Activated T-cell treated with anti-CD3 and anti-CD28 coated beads, Interleukin-2, amount 50 U/mL, for 72 hours (primary cell): ENCODE results near the gene RASAL2. TPM values are rescaled to one million over a fixed set of nuclear protein-coding genes. Genes with fewer than 3 reads are reported as not detected.

Source experiments
- ATAC-seq, 2 donors: fragments of 150-1000 bp; cut with Tn5 transposase; replicated peaks in 1 of 2; 2 replicates each; pipeline ENCODE4 v1.10.0; 2021; ENCODE audit warnings: moderate library complexity in 2 of 2, mild to moderate bottlenecking in 1 of 2
- DNase-seq, 2 donors: peaks; one replicate each; pipeline ENCODE4 v3.0.0; 2021 to 2022; ENCODE audit warnings: mixed read lengths in 1 of 2
- H3K27ac Mint-ChIP-seq: one replicate; pipeline ENCODE4 v1.8.0; 2022; ENCODE audit warnings: mild to moderate bottlenecking, moderate library complexity, mixed read lengths
- H3K27me3 Mint-ChIP-seq: one replicate; pipeline ENCODE4 v1.8.0; 2022; ENCODE audit warnings: low read depth, mixed read lengths
- H3K36me3 Mint-ChIP-seq, 2 donors: one replicate each; pipeline ENCODE4 v1.8.0; 2022; ENCODE audit warnings: mixed read lengths in 2 of 2, mild to moderate bottlenecking in 1 of 2; ENCODE audit not compliant: insufficient read depth in 2 of 2
- H3K4me1 Mint-ChIP-seq: one replicate; pipeline ENCODE4 v1.8.0; 2022; ENCODE audit warnings: low read depth, mixed read lengths
- H3K4me3 Mint-ChIP-seq, 2 donors: one replicate each; pipeline ENCODE4 v1.8.0; 2022; ENCODE audit warnings: mild to moderate bottlenecking in 2 of 2, mixed read lengths in 2 of 2, moderate library complexity in 2 of 2
- H3K9me3 Mint-ChIP-seq, 2 donors: one replicate each; pipeline ENCODE4 v1.8.0; 2022; ENCODE audit warnings: mixed read lengths in 2 of 2
- total RNA-seq, 2 donors: library from RNA; stranded (reverse); gene quantifications; one replicate each; pipeline ENCODE4 v1.2.3, GENCODE V29; 2022

Gene RASAL2
- total RNA-seq, 2 donors from 2014 or later = 0.02 to 0.05 TPM

DNA sequence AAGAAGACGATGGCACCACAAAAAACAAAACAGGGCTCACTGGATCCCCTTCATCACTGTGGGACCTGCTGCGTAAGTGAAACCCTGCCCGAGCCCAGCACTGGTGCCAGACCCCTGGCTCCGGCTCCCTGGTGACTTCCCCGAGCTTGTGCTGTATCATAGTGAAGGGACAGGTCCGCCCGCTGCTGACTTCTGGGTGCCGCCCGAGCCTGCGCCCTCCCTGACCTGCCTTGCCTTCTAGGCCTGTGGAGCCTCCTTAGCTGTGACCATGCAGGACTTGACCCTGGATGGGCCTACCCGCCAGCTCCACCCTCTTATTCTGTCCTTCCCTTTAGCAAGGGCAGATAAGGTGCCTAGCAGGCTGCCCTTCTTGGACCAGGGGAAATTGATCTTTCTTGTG, 426.9 kb downstream of the RASAL2 start:
- Mint-ChIP-seq H3K36me3 (no peaks in the 10 kb centered on the region), H3K27ac (no peak overlapping the region), H3K9me3 (peaks cover 0 to 3% of the 10 kb centered on the region in 2 donors), H3K27me3 (no peaks in the 10 kb centered on the region), H3K4me1 (no peaks in the 10 kb centered on the region), H3K4me3 (no peak overlapping the region)
- DNase-seq (no peak), ATAC-seq (no peak)

DNA sequence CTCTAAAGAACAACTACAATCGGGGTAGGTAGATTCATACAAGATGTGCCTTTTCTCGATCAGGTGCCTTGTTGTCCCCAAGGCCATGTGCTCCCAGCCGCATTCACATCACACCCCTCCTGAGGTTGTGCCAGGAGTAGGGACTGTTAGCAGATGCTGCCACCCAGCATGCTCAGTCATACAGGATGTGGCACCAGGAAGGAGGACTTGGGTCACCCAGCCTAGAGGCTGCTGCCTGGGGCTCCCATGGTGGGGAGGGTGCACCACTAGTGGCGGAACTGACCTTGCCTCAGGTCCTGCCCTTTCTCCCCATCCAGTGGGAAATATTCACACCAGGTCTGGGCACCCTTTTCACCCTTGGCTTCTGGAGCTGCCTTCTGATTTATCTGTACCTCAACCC, 427.3 kb downstream of the RASAL2 start:
- Mint-ChIP-seq H3K9me3 (peaks cover 0 to 3% of the 10 kb centered on the region in 2 donors), H3K4me1 (no peaks in the 10 kb centered on the region), H3K27me3 (no peaks in the 10 kb centered on the region), H3K4me3 (no peak overlapping the region), H3K36me3 (no peaks in the 10 kb centered on the region), H3K27ac (no peak overlapping the region)
- DNase-seq (no peak), ATAC-seq (no peak)

DNA sequence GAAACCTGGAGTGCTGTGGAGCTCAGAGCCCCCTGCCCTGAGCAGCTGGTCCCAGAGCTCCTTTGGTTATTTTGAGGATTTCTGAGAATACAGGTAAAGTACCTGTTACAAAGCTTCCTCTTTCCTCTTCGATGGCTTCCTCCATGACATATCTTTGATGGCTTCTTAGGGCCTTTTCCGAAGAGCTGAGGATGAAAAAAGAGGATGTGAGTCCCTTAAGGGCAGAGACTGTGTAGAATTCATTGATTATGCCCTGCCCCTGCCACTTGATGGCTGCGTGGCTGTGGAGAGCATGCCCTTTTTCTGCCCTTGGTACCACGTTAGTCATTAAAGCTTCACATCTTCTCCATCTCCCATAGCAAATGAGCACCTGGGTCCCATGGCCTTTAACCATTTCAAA, 433.2 kb downstream of the RASAL2 start:
- peaks cover 0 to 3% of the 10 kb centered on the region in 2 donors for H3K9me3 Mint-ChIP-seq
- H3K4me3 Mint-ChIP-seq = no peak overlapping the region
- ATAC-seq (no peak), DNase-seq (no peak)
- no peak overlapping the region for H3K27ac Mint-ChIP-seq
- no peaks in the 10 kb centered on the region for H3K27me3 Mint-ChIP-seq
- H3K4me1 Mint-ChIP-seq = no peaks in the 10 kb centered on the region
- H3K36me3 Mint-ChIP-seq = no peaks in the 10 kb centered on the region

DNA sequence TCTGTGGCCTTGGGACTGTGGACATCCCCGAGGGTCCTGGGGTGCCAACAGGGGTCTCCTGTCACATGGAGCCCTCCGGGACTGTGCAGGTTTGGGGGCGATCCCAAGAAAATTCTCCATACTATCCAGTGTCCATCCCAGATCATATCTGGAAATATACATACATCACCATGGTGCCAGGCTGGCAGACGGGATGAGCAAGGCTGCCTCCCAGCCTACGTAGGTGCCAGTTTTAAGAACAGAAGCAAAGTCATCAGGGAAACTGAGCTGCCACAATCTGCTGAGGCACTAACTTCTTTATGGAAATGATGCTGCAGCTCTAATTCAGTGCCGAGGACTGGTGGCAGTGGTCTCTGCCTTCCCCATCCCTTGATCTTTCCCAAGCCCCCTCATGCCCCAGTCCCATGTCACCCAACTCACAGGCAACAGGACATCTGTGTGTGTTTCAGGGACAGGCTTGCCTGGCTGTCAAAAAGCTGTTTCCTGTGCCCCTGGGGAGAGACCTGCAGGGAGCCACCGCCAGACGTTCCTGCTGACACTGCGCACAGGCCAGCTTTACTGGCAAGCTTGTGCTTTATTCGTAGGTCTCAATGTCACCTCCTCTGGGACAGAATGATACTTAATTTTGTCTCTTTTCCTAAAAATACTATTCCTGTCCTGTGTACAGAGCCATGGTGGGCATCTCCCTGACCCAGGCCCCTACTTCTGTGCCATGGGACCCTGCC, 434.5 kb downstream of the RASAL2 start:
- ATAC-seq (no peak), DNase-seq (no peak)
- H3K4me1 Mint-ChIP-seq = no peaks in the 10 kb centered on the region
- no peaks in the 10 kb centered on the region for H3K27me3 Mint-ChIP-seq
- no peak overlapping the region for H3K4me3 Mint-ChIP-seq
- peaks cover 0 to 3% of the 10 kb centered on the region in 2 donors for H3K9me3 Mint-ChIP-seq
- no peaks in the 10 kb centered on the region for H3K36me3 Mint-ChIP-seq
- H3K27ac Mint-ChIP-seq = no peak overlapping the region

DNA sequence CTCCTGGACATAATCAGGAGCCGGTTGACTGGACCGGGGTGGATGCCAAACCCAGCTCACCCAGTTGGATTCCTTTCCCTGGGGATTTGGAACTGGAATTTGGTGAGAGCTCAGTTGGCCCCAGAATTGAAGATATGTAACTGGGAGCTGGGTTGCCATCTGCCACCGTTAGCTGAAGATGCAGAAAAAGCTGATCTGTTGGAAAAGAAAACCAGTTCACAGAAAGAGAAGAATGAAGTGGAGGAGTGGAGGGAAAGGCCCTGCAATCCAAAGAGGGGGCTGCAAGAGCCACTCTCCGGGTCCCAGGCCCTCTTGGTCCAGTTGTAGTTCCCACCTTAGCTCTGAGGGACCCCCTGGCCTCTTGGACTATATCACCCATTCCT, 435.0 kb downstream of the RASAL2 start:
- Mint-ChIP-seq H3K4me3 (no peak overlapping the region), H3K9me3 (peaks cover 0 to 3% of the 10 kb centered on the region in 2 donors), H3K4me1 (no peaks in the 10 kb centered on the region), H3K36me3 (no peaks in the 10 kb centered on the region), H3K27me3 (no peaks in the 10 kb centered on the region), H3K27ac (no peak overlapping the region)
- no peak for ATAC-seq
- no peak for DNase-seq

DNA sequence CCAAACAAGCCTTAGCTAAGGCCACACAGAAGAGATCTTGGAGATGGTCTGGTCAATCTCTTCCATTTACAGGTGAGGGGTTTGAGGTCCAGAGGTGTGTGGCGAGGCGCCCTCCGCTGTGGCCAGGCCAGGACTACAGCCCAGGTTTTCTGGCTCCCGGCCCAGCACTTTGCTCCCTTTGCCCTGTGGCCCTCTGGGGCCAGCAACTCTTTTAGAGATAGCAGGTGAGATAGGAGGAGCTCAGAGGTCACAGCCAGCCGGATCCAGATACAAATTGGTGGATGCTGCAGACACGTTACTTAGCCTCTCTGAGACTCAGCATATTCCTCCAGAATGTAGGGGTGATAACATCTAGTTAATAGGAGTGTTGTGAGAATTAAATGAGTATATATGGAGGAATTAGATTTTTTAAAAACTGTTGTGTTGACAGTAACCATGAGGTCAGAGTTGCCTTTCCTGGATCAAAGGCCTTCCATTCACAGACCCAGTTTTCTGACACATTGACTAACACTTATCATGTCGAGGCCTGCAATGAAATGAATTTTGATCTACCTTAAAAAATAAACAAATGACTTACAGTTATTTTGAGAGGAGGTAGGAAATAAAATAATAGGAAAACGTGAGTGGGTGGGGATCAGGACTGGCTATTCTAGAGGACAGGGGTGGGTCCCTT, 435.6 kb downstream of the RASAL2 start:
- DNase-seq = no peak
- no peak for ATAC-seq
- H3K36me3 Mint-ChIP-seq = no peaks in the 10 kb centered on the region
- H3K27me3 Mint-ChIP-seq = no peaks in the 10 kb centered on the region
- H3K27ac Mint-ChIP-seq = no peak overlapping the region
- H3K4me3 Mint-ChIP-seq = no peak overlapping the region
- H3K9me3 Mint-ChIP-seq = peaks cover 0 to 3% of the 10 kb centered on the region in 2 donors
- no peaks in the 10 kb centered on the region for H3K4me1 Mint-ChIP-seq

DNA sequence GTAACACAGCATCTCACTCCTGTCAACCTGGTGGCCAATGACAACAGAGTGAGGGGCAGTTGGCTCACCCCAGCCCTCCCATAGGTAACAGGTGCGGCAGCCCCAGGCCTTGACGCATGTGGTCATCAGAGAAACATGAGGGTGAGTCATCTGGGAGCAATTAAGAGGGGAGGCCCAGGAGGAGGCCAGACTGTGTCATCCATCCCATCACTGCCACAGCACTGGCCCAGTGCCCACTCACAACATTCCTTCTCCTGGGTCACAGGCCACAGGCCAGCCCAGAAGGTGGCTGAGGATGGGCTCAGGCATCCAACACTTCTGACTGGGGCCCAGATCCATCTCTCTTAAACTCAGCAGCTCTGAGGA, 436.1 kb downstream of the RASAL2 start:
- Mint-ChIP-seq H3K27me3 (no peaks in the 10 kb centered on the region), H3K9me3 (peaks cover 0 to 3% of the 10 kb centered on the region in 2 donors), H3K27ac (no peak overlapping the region), H3K4me3 (no peak overlapping the region), H3K36me3 (no peaks in the 10 kb centered on the region), H3K4me1 (no peaks in the 10 kb centered on the region)
- no peak for ATAC-seq
- DNase-seq = no peak

DNA sequence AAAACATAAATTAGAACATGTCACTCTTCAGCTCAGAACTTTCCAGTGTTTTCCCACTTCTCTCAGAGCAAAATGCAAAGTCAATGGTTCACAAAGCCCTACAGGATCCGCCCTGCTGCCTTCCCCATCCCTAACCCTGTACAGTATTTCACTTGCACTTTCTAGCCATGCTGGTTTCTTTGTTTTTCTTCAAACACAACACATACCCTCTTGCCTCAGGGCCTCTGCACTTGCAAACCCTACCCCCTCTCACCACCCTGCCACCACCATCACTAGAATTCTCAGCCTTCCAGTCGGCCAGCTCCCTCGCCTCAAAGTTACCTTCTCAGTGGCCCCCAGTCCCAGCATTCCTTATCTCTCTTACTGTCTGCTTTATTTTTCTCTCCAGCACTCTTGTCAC, 436.6 kb downstream of the RASAL2 start:
- Mint-ChIP-seq H3K9me3 (no peaks in the 10 kb centered on the region), H3K27me3 (no peaks in the 10 kb centered on the region), H3K27ac (no peak overlapping the region), H3K4me3 (no peak overlapping the region), H3K36me3 (no peaks in the 10 kb centered on the region), H3K4me1 (no peaks in the 10 kb centered on the region)
- ATAC-seq (no peak), DNase-seq (no peak)

DNA sequence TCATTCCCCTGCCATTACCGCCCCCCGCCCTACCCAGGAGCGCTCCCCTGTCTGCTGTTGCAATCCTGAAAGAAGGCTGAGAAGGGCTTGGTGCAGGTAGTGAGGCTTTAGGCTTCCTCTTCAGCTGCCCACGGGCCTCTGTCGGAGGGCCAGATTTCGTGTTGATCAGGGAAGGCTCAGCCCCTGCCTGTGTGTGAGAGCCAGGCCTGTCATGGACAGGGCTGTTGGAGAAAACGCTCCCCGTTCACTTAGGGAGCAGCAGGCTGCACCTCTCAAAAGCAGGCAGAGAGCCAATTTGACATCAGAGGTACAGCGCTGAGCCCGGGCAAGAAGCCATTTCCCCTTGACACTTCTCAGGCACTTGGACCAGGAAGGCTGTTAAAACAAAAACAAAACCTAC, 438.0 kb downstream of the RASAL2 start:
- Mint-ChIP-seq H3K9me3 (no peaks in the 10 kb centered on the region), H3K4me3 (no peak overlapping the region), H3K36me3 (no peaks in the 10 kb centered on the region), H3K27ac (no peak overlapping the region), H3K27me3 (no peaks in the 10 kb centered on the region), H3K4me1 (no peaks in the 10 kb centered on the region)
- ATAC-seq (peak; percentile 12 to 28), DNase-seq (no peak)

DNA sequence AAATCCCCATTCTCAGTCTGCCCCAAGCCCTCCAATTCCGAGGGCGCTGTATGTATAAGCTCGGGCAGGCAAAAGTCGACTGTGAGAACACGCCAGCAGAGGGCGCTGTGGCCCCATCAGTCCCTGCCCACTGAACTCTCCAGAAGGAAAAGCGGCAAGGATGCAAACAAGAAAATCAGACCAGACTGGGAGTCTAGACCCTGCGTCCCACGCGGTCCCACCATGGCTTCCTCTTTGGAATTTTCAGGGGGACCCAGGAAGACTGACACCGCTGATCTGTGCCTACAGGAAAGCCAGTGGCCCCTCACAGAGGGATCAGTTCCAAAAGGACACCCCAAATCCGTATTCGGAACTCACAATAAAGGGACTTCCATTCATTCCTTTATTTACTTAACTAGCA, 438.5 kb downstream of the RASAL2 start:
- H3K36me3 Mint-ChIP-seq = no peaks in the 10 kb centered on the region

DNA sequence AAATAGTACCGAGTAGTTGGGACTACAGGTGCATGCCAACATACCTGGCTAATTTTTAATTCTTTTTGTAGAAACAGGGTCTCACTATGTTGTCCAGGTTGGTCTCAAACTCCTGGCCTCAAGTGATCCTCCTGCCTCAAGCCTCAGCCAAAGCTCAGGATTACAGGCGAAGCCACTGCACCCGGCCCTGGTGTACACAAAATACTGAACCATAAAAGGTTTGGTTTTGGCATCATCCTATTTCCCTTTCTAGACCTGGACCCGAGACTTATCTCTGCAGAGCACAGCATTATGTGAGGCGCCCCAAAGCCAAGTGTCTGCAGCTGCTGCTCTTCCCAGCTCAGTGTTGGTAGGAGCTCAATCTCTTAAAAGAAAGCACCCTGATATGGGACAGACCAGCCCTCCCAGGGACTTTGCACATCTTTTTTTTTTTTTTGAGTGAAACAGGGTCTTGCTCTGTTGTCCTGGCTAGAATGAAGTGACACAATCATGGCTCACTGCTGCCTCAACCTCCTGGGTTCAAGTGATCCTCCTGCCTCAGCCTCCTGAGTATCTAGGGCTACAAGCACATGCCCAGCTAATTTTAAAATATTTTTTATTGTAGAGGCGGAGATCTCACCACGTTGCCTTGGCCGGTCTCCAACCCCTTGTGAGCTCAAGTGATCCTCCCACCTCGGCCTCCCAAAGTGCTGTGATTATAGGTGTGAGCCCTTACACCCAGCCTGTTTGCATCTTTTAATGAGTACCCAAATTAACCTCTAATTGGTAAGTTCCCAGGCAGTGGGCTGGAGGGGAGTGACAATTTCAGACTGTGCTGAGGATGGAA, 439.4 kb downstream of the RASAL2 start:
- Mint-ChIP-seq H3K9me3 (no peaks in the 10 kb centered on the region), H3K4me1 (no peaks in the 10 kb centered on the region), H3K36me3 (no peaks in the 10 kb centered on the region), H3K4me3 (no peak overlapping the region), H3K27me3 (no peaks in the 10 kb centered on the region), H3K27ac (no peak overlapping the region)
- DNase-seq (no peak), ATAC-seq (no peak)

More for the DNA sequence above, 438.5 kb downstream of the RASAL2 start:
- H3K9me3 Mint-ChIP-seq = no peaks in the 10 kb centered on the region
- no peak overlapping the region for H3K27ac Mint-ChIP-seq
- ATAC-seq (peak; percentile 84 to 87), DNase-seq (peak; percentile 70 to 77)
- no peaks in the 10 kb centered on the region for H3K27me3 Mint-ChIP-seq
- H3K4me1 Mint-ChIP-seq = no peaks in the 10 kb centered on the region
- no peak overlapping the region for H3K4me3 Mint-ChIP-seq
